ENCODE measurements around the gene BNIPL. TPM values are rescaled to one million over a fixed set of nuclear protein-coding genes. Genes with fewer than 3 reads are reported as not detected.

Gene BNIPL
- total and polyA plus RNA-seq, 5 experiments from 2014 or later: 0.15 to 5.3 (median 2.1) TPM; not detected in 1

DNA sequence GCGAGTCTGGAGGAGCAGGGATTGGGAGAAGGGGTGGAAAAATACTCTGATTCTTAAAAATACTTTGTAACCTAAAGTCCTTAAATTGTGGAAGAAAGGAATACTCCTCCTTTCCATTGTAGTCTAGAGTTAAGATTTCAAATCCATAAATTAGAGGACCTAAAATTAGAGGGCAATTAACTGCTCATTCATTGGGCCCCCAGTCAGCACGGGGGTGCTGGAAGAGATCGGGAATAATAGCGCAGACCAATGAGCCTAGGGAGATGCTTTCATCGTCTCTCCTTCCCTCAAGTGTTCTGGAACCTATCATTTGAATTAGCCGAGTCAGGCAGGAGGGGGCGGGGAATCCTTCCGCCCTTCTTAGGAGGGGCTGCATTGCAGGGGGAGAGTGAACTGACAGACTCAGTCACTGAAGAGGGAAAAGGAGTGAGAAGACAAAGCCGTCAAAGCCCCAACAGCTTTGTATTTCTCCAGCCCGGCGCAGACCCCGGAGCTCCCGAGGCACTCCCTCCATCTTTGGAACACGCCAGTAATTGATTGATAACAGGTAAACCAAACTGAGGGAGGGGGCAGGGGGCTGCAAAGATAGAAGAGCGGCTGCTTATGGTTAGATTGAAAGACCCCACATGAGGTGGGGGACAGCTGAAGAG is 23.7 kb downstream of the BNIPL start, which contains the start of gene MLLT11:
TSS of gene MLLT11 (plus strand) at position 391 of the 650 bp plus-strand sequence. CDS start 6,828 bp downstream, outside the sequence.
- ATAC-seq (no peak), DNase-seq (peak in 5 of 10 donors; percentile 24 to 39 (median 33))
- peaks cover 23 to 36% (median 30%) of the 10 kb centered on the region in 3 donors for H3K36me3 Mint-ChIP-seq
- H3K4me1 Mint-ChIP-seq: peaks cover 32 to 68% (median 45%) of the 10 kb centered on the region in 4 donors
- no peaks in the 10 kb centered on the region for H3K27me3 Mint-ChIP-seq
- H3K27ac Mint-ChIP-seq: peak within 1 kb of the TSS; percentile 88 to 99 (median 96)
- H3K4me3 Mint-ChIP-seq: peak within 1 kb of the TSS; percentile 93 to 100 (median 98)
- no peaks in the 10 kb centered on the region for H3K9me3 Mint-ChIP-seq
- POLR2A ChIA-PET: interaction anchor here (0.6 to 10.8 kb wide), 12 partner anchors 10 to 192 kb away, joined by 3 to 264 read pairs (median 12); partner anchors contain the start of genes C1orf56, GABPB2, MINDY1 and TNFAIP8L2

DNA sequence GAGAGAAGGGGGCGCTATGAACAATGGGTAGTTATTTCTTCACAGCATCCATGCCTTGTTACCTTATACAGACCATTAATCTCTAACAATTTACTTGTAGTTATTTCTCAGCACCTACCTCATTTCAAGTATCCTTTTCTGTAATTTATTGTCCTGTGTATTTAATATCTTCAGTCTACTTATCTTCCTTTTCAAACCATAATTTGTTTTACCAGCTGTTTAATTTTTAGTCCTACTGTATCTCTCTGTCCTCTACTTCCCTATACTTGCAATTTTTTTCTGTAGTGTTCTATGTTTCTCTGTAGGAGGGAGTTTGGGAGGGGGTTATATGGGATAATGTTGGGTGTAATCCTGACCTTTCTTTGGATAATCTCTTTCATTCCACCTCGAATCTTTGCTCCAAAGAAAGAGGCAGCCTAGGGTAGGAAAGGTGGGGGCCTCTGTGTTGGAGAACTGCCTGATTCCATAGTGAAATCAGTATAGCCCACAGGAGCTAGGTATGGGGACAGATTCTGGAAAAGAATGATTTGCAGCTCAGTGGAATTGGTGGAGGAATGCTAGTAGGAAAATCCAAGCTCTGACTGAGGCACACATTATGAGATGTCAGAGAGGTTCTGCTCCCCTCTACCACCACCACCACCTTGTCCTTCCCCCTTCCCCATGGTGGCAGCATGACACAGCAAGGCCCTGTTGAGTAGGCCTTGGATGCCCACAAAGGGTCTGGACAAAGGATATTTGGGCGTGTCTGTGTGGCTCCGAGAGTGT is 24.5 kb downstream of the BNIPL start:
- H3K36me3 Mint-ChIP-seq: peaks cover 23 to 31% (median 24%) of the 10 kb centered on the region in 3 donors
- peak overlapping the region; percentile 88 to 99 (median 96) for H3K27ac Mint-ChIP-seq
- peak overlapping the region; percentile 93 to 100 (median 98) for H3K4me3 Mint-ChIP-seq
- H3K27me3 Mint-ChIP-seq: no peaks in the 10 kb centered on the region
- ATAC-seq (no peak), DNase-seq (no peak)
- POLR2A ChIA-PET: interaction anchor here (0.7 to 10.8 kb wide), 8 partner anchors 9 to 97 kb away, joined by 3 to 264 read pairs (median 27); partner anchors contain the start of genes C1orf56, GABPB2, MINDY1 and TNFAIP8L2
- no peaks in the 10 kb centered on the region for H3K9me3 Mint-ChIP-seq
- H3K4me1 Mint-ChIP-seq: peaks cover 31 to 60% (median 42%) of the 10 kb centered on the region in 4 donors

DNA sequence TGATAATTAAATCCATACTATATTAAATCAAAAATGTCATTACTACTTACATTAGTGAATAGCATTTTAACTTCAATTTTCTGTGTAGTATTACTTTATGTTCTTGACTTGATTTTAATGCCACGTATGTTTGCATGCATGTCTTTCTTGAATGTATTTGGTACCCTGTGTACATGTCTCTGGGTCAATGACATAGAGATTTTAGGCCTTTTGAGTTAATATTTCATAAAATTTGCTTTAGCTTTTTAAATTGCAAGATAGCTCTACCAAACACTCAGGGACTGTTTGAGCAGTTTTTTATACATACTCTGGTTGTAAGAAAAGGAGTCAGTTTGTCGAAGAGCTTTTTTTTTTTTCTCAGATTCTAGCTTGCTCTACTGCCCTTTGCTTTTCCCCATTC is 25.3 kb downstream of the BNIPL start:
- POLR2A ChIA-PET: interaction anchor here (0.6 to 10.8 kb wide), 8 partner anchors 9 to 93 kb away, joined by 3 to 264 read pairs (median 4); partner anchors contain the start of genes C1orf56, CERS2 and GABPB2
- Mint-ChIP-seq H3K27me3 (no peaks in the 10 kb centered on the region), H3K4me3 (peak overlapping the region in 1 of 10 donors; percentile 7), H3K27ac (peak overlapping the region in 2 of 10 donors; percentile 2 to 99), H3K9me3 (no peaks in the 10 kb centered on the region), H3K4me1 (peaks cover 26 to 52% (median 35%) of the 10 kb centered on the region in 4 donors), H3K36me3 (peaks cover 18 to 26% (median 19%) of the 10 kb centered on the region in 3 donors)
- DNase-seq (no peak), ATAC-seq (no peak)

DNA sequence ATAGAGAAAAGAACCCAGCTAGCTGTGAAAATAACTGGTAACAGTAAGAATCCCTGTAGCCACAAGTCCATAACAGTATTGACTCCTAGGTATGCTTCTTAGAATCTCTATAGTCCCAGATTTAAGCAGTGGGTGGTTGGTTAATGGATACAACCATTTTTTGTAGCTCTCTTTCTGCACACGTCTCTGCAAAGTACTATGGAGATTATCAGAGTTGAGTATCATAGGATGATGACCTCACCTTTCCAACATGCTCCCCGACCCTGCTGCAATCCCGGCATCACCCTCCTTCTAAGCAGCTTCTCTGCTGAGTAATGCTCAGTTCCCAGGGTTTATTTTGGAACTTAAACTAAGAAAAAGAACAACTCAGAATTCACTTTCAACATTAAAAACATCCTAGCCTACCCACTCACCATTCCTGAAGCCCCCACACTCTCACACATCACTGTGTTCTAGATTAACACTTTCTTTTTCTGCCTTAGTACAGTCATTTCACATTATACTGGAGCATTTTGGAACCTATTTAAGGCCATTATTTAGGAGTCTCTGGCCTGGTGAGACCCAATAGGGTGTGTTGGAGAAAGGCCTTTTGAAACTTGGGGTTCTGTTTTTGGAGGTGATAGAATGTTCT is 26.5 kb downstream of the BNIPL start:
- POLR2A ChIA-PET: interaction anchor here (0.7 to 10.8 kb wide), 4 partner anchors 7 to 58 kb away, joined by 4 to 264 read pairs (median 96); partner anchors contain the start of genes C1orf56 and GABPB2
- Mint-ChIP-seq H3K9me3 (no peaks in the 10 kb centered on the region), H3K36me3 (peaks cover 8 to 14% (median 8%) of the 10 kb centered on the region in 3 donors), H3K4me3 (no peak overlapping the region), H3K27ac (peak overlapping the region in 1 of 10 donors; percentile 22), H3K4me1 (peaks cover 19 to 40% (median 30%) of the 10 kb centered on the region in 4 donors), H3K27me3 (no peaks in the 10 kb centered on the region)
- ATAC-seq: no peak
- DNase-seq: no peak

DNA sequence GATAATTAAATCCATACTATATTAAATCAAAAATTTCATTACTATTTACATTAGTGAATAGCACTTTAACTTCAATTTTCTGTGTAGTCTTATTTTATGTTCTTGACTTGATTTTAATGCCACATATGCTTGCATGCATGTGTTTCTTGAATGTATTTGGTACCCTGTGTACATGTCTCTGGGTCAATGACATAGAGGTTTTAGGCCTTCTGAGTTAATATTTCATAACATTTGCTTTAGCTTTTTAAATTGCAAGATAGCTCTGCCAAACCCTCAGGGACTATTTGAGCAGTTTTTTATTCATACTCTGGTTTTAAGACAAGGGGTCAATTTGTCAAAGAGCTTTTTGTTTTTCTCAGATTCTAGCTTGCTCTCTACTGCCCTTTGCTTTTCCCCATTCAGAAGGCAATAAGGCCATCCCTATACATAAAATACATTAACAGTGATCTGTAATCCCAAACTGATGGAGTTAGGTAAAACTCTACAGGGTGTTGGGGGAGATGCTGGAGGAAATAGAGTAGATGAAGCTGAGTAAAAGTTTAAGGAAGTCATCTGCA is 28.8 kb downstream of the BNIPL start:
- no peak overlapping the region for H3K4me3 Mint-ChIP-seq
- H3K27ac Mint-ChIP-seq: peak overlapping the region in 3 of 10 donors; percentile 11 to 36 (median 16)

DNA sequence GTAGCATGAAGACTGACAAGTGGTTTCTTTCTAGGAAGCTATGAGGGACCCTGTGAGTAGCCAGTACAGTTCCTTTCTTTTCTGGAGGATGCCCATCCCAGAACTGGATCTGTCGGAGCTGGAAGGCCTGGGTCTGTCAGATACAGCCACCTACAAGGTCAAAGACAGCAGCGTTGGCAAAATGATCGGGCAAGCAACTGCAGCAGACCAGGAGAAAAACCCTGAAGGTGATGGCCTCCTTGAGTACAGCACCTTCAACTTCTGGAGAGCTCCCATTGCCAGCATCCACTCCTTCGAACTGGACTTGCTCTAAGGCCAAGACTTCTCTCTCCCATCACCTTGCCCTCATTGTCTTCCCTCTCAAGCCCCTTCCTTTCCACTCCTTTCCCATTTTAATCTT is 30.8 kb downstream of the BNIPL start:
- no peak overlapping the region for H3K4me3 Mint-ChIP-seq
- ATAC-seq (no peak), DNase-seq (no peak)
- H3K9me3 Mint-ChIP-seq: no peaks in the 10 kb centered on the region
- POLR2A ChIA-PET: interaction anchor here (0.6 to 9.1 kb wide), 3 partner anchors 9 to 132 kb away, joined by 3 to 186 read pairs (median 3); partner anchors contain the start of genes CDC42SE1 and MLLT11
- H3K27me3 Mint-ChIP-seq: no peaks in the 10 kb centered on the region
- H3K4me1 Mint-ChIP-seq: peaks cover 15 to 42% (median 30%) of the 10 kb centered on the region in 4 donors
- peak overlapping the region in 7 of 10 donors; percentile 5 to 79 (median 62) for H3K27ac Mint-ChIP-seq
- H3K36me3 Mint-ChIP-seq: peaks cover 0 to 5% (median 0%) of the 10 kb centered on the region in 3 donors

More for the DNA sequence above, 28.8 kb downstream of the BNIPL start:
- H3K27me3 Mint-ChIP-seq: no peaks in the 10 kb centered on the region
- no peak for DNase-seq
- H3K36me3 Mint-ChIP-seq: peaks cover 0 to 5% (median 0%) of the 10 kb centered on the region in 3 donors
- H3K9me3 Mint-ChIP-seq: no peaks in the 10 kb centered on the region
- H3K4me1 Mint-ChIP-seq: peaks cover 15 to 45% (median 34%) of the 10 kb centered on the region in 4 donors
- POLR2A ChIA-PET: interaction anchor here (0.6 to 2.6 kb wide), 6 partner anchors 11 to 108 kb away, joined by 3 to 16 read pairs (median 3); partner anchors contain the start of genes C1orf56 and TNFAIP8L2
- no peak for ATAC-seq

DNA sequence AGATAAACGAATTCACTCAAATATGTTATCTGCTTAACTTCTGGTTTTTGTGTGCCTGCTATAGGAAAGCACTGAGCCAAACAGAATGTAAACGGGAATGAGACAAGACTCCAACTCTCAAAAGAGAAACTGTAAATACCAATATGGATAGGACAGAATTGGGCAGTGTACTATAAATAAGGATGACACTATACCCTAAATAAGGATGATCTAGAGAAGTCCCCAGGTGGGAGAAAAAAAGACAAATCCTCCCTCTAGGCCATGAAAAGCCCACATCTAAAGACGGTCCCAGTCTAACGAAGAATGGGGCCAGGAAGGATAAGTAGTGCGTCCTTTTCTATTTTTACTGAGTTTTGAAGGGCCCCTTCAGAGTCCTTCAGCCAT is 32.7 kb downstream of the BNIPL start:
- ATAC-seq: no peak
- H3K4me1 Mint-ChIP-seq: peaks cover 16 to 44% (median 34%) of the 10 kb centered on the region in 4 donors

DNA sequence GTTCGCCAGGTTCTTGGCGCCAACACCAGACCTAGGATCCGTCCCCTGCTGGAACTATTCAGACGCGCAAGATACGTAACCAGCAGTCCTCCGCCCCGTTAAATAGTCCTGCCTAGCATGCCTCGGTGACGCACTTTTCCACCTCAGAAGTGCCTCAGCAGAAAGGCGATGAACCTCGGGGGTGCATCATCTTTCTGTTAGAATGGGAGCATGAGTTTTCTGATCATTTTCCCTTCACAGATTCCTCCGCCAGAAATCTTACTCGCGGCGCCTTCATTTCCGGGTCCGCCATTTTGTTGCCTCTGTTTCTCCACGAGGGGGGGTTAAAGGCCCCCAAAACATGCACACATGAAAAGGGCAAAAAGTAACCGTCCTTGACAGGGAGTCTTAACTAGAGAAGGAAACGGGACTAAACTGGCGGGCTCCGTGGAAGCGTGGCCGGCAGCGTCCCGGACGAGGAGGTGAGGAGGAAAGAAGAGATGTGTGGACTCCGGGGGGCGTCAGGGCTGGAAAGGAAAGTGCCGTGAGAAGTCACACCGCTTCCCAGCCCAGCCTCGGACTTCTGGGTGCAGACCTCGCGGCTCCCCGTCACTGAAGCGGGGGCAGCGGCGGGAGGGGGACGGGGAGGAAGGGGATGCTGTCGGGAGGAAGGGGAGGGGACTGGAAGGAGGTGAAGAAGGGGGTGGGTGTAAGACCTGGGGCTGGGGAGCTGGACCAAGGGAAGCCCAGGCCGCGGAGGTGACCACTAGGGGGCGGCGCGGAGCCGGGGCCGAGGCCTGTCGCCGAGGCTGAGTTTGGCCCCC is 34.3 kb downstream of the BNIPL start, which contains the start of gene GABPB2:
TSS of gene GABPB2 (plus strand) at position 288 of the 803 bp plus-strand sequence. CDS start 17,429 bp downstream, outside the sequence.
- H3K27me3 Mint-ChIP-seq: no peaks in the 10 kb centered on the region

More for the DNA sequence above, 32.7 kb downstream of the BNIPL start:
- peak overlapping the region; percentile 95 to 100 (median 100) for H3K4me3 Mint-ChIP-seq
- POLR2A ChIA-PET: interaction anchor here (1.5 to 9.1 kb wide), 4 partner anchors 10 to 705 kb away, joined by 3 to 186 read pairs (median 24); partner anchors contain the start of genes C1orf56, CDC42SE1, MLLT11 and RPRD2
- no peaks in the 10 kb centered on the region for H3K9me3 Mint-ChIP-seq
- peaks cover 0 to 17% (median 0%) of the 10 kb centered on the region in 3 donors for H3K36me3 Mint-ChIP-seq
- no peaks in the 10 kb centered on the region for H3K27me3 Mint-ChIP-seq
- H3K27ac Mint-ChIP-seq: peak overlapping the region; percentile 79 to 100 (median 99)
- no peak for DNase-seq

DNA sequence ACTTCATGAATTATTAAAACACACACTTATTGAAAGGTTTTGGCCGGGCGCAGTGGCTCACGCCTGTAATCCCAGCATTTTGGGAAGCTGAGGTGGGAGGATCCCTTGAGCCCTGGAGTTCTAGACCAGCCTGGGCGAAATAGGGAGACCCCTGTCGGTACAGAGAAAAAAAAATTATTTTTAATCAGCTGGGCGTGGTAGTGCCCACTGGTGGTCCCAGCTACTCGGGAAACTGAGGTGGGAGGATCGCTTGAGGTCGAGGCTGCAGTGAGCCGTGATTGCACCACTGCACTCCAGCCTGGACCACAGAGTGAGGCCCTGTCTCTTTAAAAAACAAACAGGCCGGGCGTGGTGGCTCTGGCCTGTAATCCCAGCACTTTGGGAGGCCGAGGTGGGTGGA is 35.8 kb downstream of the BNIPL start:
- DNase-seq: no peak
- Mint-ChIP-seq H3K27ac (peak overlapping the region; percentile 18 to 100 (median 100)), H3K9me3 (no peaks in the 10 kb centered on the region), H3K27me3 (no peaks in the 10 kb centered on the region), H3K4me3 (peak overlapping the region; percentile 95 to 100 (median 100)), H3K4me1 (peaks cover 10 to 44% (median 33%) of the 10 kb centered on the region in 4 donors), H3K36me3 (peaks cover 0 to 38% (median 2%) of the 10 kb centered on the region in 3 donors)
- ATAC-seq: no peak
- POLR2A ChIA-PET: interaction anchor here (1.2 to 9.1 kb wide), 6 partner anchors 14 to 46 kb away, joined by 3 to 186 read pairs (median 9); partner anchors contain the start of genes C1orf56, CDC42SE1 and MLLT11

More for the DNA sequence above, 34.3 kb downstream of the BNIPL start, which contains the start of gene GABPB2:
- DNase-seq (peak; percentile 80 to 95 (median 86)), ATAC-seq (peak; percentile 82)
- Mint-ChIP-seq H3K4me3 (peak within 1 kb of the TSS; percentile 95 to 100 (median 100)), H3K9me3 (no peaks in the 10 kb centered on the region), H3K27ac (peak within 1 kb of the TSS; percentile 98 to 100 (median 100)), H3K4me1 (peaks cover 12 to 42% (median 31%) of the 10 kb centered on the region in 4 donors), H3K36me3 (peaks cover 0 to 30% (median 2%) of the 10 kb centered on the region in 3 donors)
- POLR2A ChIA-PET: interaction anchor here (0.6 to 9.1 kb wide), 19 partner anchors 12 to 707 kb away, joined by 3 to 186 read pairs (median 4); partner anchors contain the start of genes C1orf56, CDC42SE1, MLLT11 and PSMD4

DNA sequence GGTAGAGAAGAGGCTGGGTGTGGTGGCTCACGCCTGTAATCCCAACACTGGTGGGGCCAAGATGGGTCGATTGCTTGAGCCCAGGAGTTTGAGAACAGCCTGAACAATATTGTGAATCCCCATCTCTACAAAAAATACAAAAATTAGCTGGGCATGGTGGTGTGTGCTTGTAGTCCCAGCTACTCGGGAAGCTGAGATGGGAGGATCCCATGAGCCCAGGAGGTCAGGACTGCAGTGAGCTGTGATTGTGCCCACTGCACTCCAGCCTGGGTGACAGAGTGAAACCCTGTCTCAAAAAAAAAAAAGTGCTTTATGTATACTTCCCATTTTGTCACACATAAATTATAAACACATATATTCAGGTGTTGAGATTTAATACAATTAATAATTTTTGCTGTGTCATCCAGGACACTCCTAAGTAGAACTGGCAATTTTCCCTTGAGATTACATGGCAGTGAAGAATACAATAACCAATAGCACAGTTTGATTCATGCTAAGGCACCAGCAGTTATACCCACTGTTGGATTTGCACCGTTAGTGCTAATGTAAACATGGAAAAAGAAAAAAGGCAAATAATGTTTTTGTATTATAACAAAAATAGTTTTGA is 49.7 kb downstream of the BNIPL start:
- Mint-ChIP-seq H3K36me3 (peaks cover 0 to 29% (median 3%) of the 10 kb centered on the region in 3 donors), H3K4me1 (peaks cover 0 to 2% (median 0%) of the 10 kb centered on the region in 4 donors), H3K27me3 (no peaks in the 10 kb centered on the region), H3K9me3 (no peaks in the 10 kb centered on the region), H3K4me3 (no peak overlapping the region), H3K27ac (peak overlapping the region in 2 of 10 donors; percentile 6 to 15)
- DNase-seq: no peak
- ATAC-seq: no peak
- POLR2A ChIA-PET: interaction anchor here (1.2 kb wide), 1 partner anchor 31 kb away, joined by 3 read pairs; no protein-coding TSS in a partner anchor

Data from naive thymus-derived CD8-positive, alpha-beta T cell (primary cell).